GM12878 (cell line): ENCODE measurements around the gene COL5A1.

Source experiments
- ATF3 ChIP-seq: IDR thresholded peaks from 2 replicates; pipeline ENCODE4 v1.6.1; 2011; ENCODE audit warnings: low read depth, mild to moderate bottlenecking, low read length, moderate library complexity, borderline replicate concordance; ENCODE audit errors: extremely low read depth
- CTCF ChIP-seq, 3 experiments: IDR thresholded peaks in 2 of 3; conservative IDR thresholded peaks in 1 of 3; 2 replicates each; pipeline ENCODE4 v1.5.1; 2011; ENCODE audit warnings: low read depth in 3 of 3, low read length in 3 of 3, mild to moderate bottlenecking in 3 of 3, control low read depth in 2 of 3, moderate library complexity in 2 of 3, inconsistent platforms in 1 of 3, mixed read lengths in 1 of 3; ENCODE audit not compliant: control insufficient read depth in 2 of 3, insufficient read depth in 1 of 3; ENCODE audit errors: extremely low read depth in 1 of 3
- EZH2 ChIP-seq: IDR thresholded peaks from 2 replicates; pipeline ENCODE4 v1.6.1; 2012; ENCODE audit warnings: low read depth, mild to moderate bottlenecking, control low read depth, inconsistent platforms, low read length, borderline replicate concordance; ENCODE audit not compliant: control insufficient read depth
- IKZF2 ChIP-seq, 2 experiments: fragments of 450-650 bp; IDR thresholded peaks; 2 replicates each; pipeline ENCODE4 v1.6.1; 2017; ENCODE audit warnings: mild to moderate bottlenecking in 2 of 2, moderate library complexity in 2 of 2
- MXI1 ChIP-seq: fragments of 150-350 bp; IDR thresholded peaks from 2 replicates; pipeline ENCODE4 v1.6.1; 2011; ENCODE audit warnings: low read depth, mild to moderate bottlenecking, inconsistent platforms, low read length, improper control_type of control experiment
- POLR2A ChIP-seq: IDR thresholded peaks from 2 replicates; pipeline ENCODE4 v1.6.1; 2011; ENCODE audit warnings: low read depth, mild to moderate bottlenecking, low read length
- SIN3A ChIP-seq: IDR thresholded peaks from 2 replicates; pipeline ENCODE4 v1.6.1; 2012; ENCODE audit warnings: low read depth, low read length, improper control_type of control experiment
- TCF12 ChIP-seq: IDR thresholded peaks from 2 replicates; pipeline ENCODE4 v1.6.1; 2011; ENCODE audit warnings: low read depth, mild to moderate bottlenecking, low read length
- USF1 ChIP-seq: IDR thresholded peaks from 2 replicates; pipeline ENCODE4 v1.6.1; 2011; ENCODE audit warnings: borderline replicate concordance, low read depth, mild to moderate bottlenecking, moderate library complexity, mixed read lengths, low read length; ENCODE audit not compliant: insufficient read depth; ENCODE audit errors: extremely low read length
- ZBTB33 ChIP-seq: fragments of 450-650 bp; IDR thresholded peaks from 2 replicates; pipeline ENCODE4 v1.6.1; 2017; ENCODE audit warnings: mild to moderate bottlenecking
- ZNF274 ChIP-seq: IDR thresholded peaks from one replicate; pipeline ENCODE4 v1.8.0; 2011; ENCODE audit not compliant: insufficient read length, insufficient read depth
- ZNF384 ChIP-seq: IDR thresholded peaks from 2 replicates; pipeline ENCODE4 v1.6.1; 2012; ENCODE audit warnings: low read depth, mild to moderate bottlenecking, low read length, improper control_type of control experiment, borderline replicate concordance
- TF ChIP-seq, protein P1 (sequence below): IDR thresholded peaks from 2 replicates; pipeline ENCODE4 v1.6.1; 2012; ENCODE audit warnings: low read length, inconsistent platforms
- TF ChIP-seq, protein P2 (sequence below): fragments of 450-650 bp; formaldehyde crosslinking; IDR thresholded peaks from 2 replicates; pipeline ENCODE4 v1.5.0; 2022; ENCODE audit warnings: mild to moderate bottlenecking, missing genetic modification characterization

DNA sequence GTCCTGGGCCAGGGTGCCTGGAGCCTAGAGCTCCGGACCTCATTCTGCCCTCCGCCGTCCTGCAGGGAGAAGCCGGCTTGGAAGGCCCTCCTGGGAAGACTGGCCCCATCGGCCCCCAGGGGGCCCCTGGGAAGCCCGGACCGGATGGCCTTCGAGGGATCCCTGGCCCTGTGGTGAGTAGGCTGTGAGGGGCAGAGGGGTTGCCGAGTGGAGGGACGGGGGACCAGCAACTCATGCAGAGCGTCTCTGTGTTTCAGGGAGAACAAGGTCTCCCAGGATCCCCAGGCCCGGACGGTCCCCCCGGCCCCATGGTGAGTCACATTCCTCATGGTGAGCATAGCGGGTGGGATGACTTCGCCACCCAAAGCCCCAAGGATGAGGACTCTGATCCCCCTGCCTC, 177.0 kb downstream of the COL5A1 start:
- TF ChIP-seq TCF12 (no peak), EZH2 (no peak), ZBTB33 (no peak), ZNF384 (no peak), ATF3 (no peak), ZNF274 (no peak), CTCF (IDR thresholded peaks at IDR 0.05 in 2 of 3, conservative IDR thresholded peaks at IDR 0.05 in 1 of 3; ENCODE audit: control insufficient read depth in 2 of 3, extremely low read depth in 1 of 3, insufficient read depth in 1 of 3, low read depth in 3 of 3, low read length in 3 of 3) (no peak), POLR2A (no peak), USF1 (no peak), MXI1 (no peak), IKZF2 (IDR thresholded peaks at IDR 0.05) (no peak), SIN3A (no peak)
- TF ChIP-seq, protein P1, sequence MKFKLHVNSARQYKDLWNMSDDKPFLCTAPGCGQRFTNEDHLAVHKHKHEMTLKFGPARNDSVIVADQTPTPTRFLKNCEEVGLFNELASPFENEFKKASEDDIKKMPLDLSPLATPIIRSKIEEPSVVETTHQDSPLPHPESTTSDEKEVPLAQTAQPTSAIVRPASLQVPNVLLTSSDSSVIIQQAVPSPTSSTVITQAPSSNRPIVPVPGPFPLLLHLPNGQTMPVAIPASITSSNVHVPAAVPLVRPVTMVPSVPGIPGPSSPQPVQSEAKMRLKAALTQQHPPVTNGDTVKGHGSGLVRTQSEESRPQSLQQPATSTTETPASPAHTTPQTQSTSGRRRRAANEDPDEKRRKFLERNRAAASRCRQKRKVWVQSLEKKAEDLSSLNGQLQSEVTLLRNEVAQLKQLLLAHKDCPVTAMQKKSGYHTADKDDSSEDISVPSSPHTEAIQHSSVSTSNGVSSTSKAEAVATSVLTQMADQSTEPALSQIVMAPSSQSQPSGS, result no peak
- TF ChIP-seq, protein P2, sequence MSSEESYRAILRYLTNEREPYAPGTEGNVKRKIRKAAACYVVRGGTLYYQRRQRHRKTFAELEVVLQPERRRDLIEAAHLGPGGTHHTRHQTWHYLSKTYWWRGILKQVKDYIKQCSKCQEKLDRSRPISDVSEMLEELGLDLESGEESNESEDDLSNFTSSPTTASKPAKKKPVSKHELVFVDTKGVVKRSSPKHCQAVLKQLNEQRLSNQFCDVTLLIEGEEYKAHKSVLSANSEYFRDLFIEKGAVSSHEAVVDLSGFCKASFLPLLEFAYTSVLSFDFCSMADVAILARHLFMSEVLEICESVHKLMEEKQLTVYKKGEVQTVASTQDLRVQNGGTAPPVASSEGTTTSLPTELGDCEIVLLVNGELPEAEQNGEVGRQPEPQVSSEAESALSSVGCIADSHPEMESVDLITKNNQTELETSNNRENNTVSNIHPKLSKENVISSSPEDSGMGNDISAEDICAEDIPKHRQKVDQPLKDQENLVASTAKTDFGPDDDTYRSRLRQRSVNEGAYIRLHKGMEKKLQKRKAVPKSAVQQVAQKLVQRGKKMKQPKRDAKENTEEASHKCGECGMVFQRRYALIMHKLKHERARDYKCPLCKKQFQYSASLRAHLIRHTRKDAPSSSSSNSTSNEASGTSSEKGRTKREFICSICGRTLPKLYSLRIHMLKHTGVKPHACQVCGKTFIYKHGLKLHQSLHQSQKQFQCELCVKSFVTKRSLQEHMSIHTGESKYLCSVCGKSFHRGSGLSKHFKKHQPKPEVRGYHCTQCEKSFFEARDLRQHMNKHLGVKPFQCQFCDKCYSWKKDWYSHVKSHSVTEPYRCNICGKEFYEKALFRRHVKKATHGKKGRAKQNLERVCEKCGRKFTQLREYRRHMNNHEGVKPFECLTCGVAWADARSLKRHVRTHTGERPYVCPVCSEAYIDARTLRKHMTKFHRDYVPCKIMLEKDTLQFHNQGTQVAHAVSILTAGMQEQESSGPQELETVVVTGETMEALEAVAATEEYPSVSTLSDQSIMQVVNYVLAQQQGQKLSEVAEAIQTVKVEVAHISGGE, result no peak
